ENCODE results near the gene KCNIP1. TPM values are rescaled to one million over a fixed set of nuclear protein-coding genes. Genes with fewer than 3 reads are reported as not detected.

Gene KCNIP1
- total and polyA plus RNA-seq, 10 of the 15 experiments (the other 5 are each of a cell fraction or from before 2014, with no cell fraction given) = not detected

DNA sequence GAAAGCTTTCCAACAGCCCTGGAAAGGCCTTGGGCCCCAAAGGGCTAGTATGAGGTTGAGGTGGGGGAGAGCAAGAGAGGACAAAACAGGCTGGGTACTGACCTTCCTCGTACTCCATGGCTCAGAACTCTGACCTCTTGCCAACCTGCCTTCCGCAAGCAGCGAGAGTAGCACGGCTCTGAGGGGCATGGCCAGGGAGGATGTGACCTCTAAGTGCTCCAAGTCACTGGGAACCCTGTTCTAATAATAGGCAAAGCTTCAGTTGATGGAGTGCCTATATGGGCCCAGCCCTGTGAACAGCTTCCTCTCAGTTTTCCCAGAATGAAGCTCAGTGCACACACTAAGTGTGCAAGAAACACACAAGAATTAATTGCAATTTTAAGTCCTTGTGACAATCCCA is 152.1 kb downstream of the KCNIP1 start:
- H3K4me3 ChIP-seq = no peak overlapping the region
- RAD21 ChIA-PET (ENCODE audit: unreplicated experiment) = interaction anchor here (0.7 to 1.2 kb wide), 2 partner anchors 21 to 819 kb away, joined by 3 read pairs; no protein-coding TSS in a partner anchor
- WGBS (ENCODE audit: insufficient coverage, insufficient replicate concordance, low lambda C conversion rate, missing lambda C conversion rate) = 25% methylated on average over 4 of the region's 4 CpGs
- no peak for TF ChIP-seq TCF12 (IDR thresholded peaks at IDR 0.05; ENCODE audit: low read depth, low read length)
- TF ChIP-seq EP300 (IDR thresholded peaks at IDR 0.05; ENCODE audit: borderline replicate concordance in 1 of 2, control insufficient read depth in 1 of 2, low read depth in 2 of 2, low read length in 2 of 2) = no peak
- TF ChIP-seq TCF3 (IDR thresholded peaks at IDR 0.05; ENCODE audit: borderline replicate concordance, insufficient read depth, low read depth, low read length) = no peak
- no peak for TF ChIP-seq ZNF207 (IDR thresholded peaks at IDR 0.05; ENCODE audit: borderline replicate concordance)
- no peak for TF ChIP-seq POLR2A (IDR thresholded peaks at IDR 0.05; ENCODE audit: low read depth, low read length)
- TF ChIP-seq, protein P1, sequence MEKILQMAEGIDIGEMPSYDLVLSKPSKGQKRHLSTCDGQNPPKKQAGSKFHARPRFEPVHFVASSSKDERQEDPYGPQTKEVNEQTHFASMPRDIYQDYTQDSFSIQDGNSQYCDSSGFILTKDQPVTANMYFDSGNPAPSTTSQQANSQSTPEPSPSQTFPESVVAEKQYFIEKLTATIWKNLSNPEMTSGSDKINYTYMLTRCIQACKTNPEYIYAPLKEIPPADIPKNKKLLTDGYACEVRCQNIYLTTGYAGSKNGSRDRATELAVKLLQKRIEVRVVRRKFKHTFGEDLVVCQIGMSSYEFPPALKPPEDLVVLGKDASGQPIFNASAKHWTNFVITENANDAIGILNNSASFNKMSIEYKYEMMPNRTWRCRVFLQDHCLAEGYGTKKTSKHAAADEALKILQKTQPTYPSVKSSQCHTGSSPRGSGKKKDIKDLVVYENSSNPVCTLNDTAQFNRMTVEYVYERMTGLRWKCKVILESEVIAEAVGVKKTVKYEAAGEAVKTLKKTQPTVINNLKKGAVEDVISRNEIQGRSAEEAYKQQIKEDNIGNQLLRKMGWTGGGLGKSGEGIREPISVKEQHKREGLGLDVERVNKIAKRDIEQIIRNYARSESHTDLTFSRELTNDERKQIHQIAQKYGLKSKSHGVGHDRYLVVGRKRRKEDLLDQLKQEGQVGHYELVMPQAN (conservative IDR thresholded peaks at IDR 0.05) = no peak
- no peak for TF ChIP-seq HCFC1 (IDR thresholded peaks at IDR 0.05; ENCODE audit: low read length)
- TF ChIP-seq, protein P2, sequence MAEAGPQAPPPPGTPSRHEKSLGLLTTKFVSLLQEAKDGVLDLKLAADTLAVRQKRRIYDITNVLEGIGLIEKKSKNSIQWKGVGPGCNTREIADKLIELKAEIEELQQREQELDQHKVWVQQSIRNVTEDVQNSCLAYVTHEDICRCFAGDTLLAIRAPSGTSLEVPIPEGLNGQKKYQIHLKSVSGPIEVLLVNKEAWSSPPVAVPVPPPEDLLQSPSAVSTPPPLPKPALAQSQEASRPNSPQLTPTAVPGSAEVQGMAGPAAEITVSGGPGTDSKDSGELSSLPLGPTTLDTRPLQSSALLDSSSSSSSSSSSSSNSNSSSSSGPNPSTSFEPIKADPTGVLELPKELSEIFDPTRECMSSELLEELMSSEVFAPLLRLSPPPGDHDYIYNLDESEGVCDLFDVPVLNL (IDR thresholded peaks at IDR 0.05; ENCODE audit: low read depth, low read length) = no peak
- TF ChIP-seq CREM (IDR thresholded peaks at IDR 0.05; ENCODE audit: low read depth) = no peak
- TF ChIP-seq, protein P3, sequence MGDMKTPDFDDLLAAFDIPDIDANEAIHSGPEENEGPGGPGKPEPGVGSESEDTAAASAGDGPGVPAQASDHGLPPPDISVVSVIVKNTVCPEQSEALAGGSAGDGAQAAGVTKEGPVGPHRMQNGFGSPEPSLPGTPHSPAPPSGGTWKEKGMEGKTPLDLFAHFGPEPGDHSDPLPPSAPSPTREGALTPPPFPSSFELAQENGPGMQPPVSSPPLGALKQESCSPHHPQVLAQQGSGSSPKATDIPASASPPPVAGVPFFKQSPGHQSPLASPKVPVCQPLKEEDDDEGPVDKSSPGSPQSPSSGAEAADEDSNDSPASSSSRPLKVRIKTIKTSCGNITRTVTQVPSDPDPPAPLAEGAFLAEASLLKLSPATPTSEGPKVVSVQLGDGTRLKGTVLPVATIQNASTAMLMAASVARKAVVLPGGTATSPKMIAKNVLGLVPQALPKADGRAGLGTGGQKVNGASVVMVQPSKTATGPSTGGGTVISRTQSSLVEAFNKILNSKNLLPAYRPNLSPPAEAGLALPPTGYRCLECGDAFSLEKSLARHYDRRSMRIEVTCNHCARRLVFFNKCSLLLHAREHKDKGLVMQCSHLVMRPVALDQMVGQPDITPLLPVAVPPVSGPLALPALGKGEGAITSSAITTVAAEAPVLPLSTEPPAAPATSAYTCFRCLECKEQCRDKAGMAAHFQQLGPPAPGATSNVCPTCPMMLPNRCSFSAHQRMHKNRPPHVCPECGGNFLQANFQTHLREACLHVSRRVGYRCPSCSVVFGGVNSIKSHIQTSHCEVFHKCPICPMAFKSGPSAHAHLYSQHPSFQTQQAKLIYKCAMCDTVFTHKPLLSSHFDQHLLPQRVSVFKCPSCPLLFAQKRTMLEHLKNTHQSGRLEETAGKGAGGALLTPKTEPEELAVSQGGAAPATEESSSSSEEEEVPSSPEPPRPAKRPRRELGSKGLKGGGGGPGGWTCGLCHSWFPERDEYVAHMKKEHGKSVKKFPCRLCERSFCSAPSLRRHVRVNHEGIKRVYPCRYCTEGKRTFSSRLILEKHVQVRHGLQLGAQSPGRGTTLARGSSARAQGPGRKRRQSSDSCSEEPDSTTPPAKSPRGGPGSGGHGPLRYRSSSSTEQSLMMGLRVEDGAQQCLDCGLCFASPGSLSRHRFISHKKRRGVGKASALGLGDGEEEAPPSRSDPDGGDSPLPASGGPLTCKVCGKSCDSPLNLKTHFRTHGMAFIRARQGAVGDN (IDR thresholded peaks at IDR 0.05) = no peak
- no peak for TF ChIP-seq FOS (IDR thresholded peaks at IDR 0.05; ENCODE audit: borderline replicate concordance, extremely low read depth, insufficient read length)
- TF ChIP-seq SIX5 (IDR thresholded peaks at IDR 0.05; ENCODE audit: low read depth, low read length, severe bottlenecking) = no peak
- TF ChIP-seq HDGF (IDR thresholded peaks at IDR 0.05) = no peak
- no peak for TF ChIP-seq NRF1 (conservative IDR thresholded peaks at IDR 0.05; ENCODE audit: low read depth, low read length)
- no peak for TF ChIP-seq PAX5 (IDR thresholded peaks at IDR 0.05; ENCODE audit: borderline replicate concordance, low read depth, low read length)
- TF ChIP-seq MTA3 (IDR thresholded peaks at IDR 0.05; ENCODE audit: borderline replicate concordance, low read length) = no peak
- TF ChIP-seq ZBED1 (IDR thresholded peaks at IDR 0.05; ENCODE audit: borderline replicate concordance) = no peak

More for the DNA sequence above, 152.1 kb downstream of the KCNIP1 start:
- intact Hi-C loops (cut with micrococcal nuclease; ENCODE audit: unreplicated experiment) = no loop called here
- no peak overlapping the region for H2AFZ ChIP-seq (ENCODE audit: control insufficient read depth, low read depth, low read length)
- no peak overlapping the region for H3K9ac ChIP-seq (ENCODE audit: control insufficient read depth, insufficient read depth, low read length)
- DNase-seq (ENCODE audit: low read depth, low spot score) = no peak
- ChIA-PET SMC1A (ENCODE audit: uncharacterized antibody, unreplicated experiment) (no interaction called here), POLR2A (no interaction called here), CTCF (no interaction called here)
- no peak overlapping the region for H3K4me2 ChIP-seq (ENCODE audit: control insufficient read depth, insufficient read depth)
- in situ Hi-C loops (cut with MboI) = no loop called here
- no peaks in the 10 kb centered on the region for H4K20me1 ChIP-seq (ENCODE audit: control insufficient read depth, insufficient read depth)
- H3K27me3 ChIP-seq (replicated peaks in 1 of 2; ENCODE audit: control insufficient read depth in 2 of 2, insufficient read depth in 2 of 2, low read length in 1 of 2) = peaks cover 0 to 1% of the 10 kb centered on the region in 2 experiments; a peak in 1 of 4 replicates
- H3K27ac ChIP-seq (ENCODE audit: control insufficient read depth, insufficient read depth) = no peak overlapping the region
- H3K4me1 ChIP-seq (ENCODE audit: control insufficient read depth, insufficient read depth, low read length) = no peaks in the 10 kb centered on the region
- ATAC-seq = peak; percentile 25; the same call in 2 of the 3 replicates
- no peaks in the 10 kb centered on the region for H3K79me2 ChIP-seq (ENCODE audit: control insufficient read depth, insufficient read depth, low read length)
- no TSS peak for BruUV-seq (replicated peaks)
- FAIRE-seq = no peak
- H3K36me3 ChIP-seq (ENCODE audit: control insufficient read depth in 2 of 2, insufficient read depth in 2 of 2, low read length in 1 of 2) = no peaks in the 10 kb centered on the region
- H3K9me3 ChIP-seq (replicated peaks; ENCODE audit: control insufficient read depth, insufficient read depth, low read length) = no peaks in the 10 kb centered on the region

Measured in GM12878 (cell line).